HEK293 (cell line): Measurements from ENCODE around the gene CLCN2.

ENCODE experiments used
- TF ChIP-seq, protein P1 (sequence below): fragments of 450-650 bp; formaldehyde crosslinking; IDR thresholded peaks from 2 replicates; pipeline ENCODE4 v1.5.1; 2016; ENCODE audit warnings: missing biosample characterization, missing genetic modification characterization
- TF ChIP-seq, protein P2 (sequence below): fragments of 450-650 bp; formaldehyde crosslinking; IDR thresholded peaks from 2 replicates; pipeline ENCODE4 v1.5.1; 2016; ENCODE audit warnings: missing biosample characterization, missing genetic modification characterization

DNA sequence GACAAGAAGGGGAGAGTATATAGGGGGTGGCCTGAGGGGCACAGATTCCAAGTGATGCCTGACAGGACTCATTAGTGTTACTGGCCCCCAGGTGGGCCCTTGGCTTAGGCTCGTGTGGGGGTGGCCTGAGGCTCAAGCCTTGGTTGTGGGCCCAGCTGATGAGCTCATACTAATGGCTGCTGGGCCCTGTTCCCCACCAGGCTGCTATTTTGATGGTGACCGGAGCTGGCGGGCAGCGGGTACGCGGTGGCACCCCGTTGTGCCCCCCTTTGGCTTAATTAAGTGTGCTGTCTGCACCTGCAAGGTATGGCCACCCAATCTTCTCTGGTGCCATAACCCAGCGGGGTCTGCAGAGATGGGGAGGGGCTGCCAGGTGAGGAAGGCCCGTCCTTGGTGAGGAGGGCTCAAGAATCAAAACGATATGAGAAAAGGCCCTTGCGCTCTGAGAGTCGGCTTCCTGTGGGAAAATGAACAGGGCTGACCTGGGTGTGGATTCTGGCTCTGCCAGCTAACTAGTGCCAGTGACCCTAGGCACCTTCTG, 25.8 kb upstream of the CLCN2 start:
- TF ChIP-seq, protein P1, sequence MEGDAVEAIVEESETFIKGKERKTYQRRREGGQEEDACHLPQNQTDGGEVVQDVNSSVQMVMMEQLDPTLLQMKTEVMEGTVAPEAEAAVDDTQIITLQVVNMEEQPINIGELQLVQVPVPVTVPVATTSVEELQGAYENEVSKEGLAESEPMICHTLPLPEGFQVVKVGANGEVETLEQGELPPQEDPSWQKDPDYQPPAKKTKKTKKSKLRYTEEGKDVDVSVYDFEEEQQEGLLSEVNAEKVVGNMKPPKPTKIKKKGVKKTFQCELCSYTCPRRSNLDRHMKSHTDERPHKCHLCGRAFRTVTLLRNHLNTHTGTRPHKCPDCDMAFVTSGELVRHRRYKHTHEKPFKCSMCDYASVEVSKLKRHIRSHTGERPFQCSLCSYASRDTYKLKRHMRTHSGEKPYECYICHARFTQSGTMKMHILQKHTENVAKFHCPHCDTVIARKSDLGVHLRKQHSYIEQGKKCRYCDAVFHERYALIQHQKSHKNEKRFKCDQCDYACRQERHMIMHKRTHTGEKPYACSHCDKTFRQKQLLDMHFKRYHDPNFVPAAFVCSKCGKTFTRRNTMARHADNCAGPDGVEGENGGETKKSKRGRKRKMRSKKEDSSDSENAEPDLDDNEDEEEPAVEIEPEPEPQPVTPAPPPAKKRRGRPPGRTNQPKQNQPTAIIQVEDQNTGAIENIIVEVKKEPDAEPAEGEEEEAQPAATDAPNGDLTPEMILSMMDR (tag by site-specific recombination): no peak
- TF ChIP-seq, protein P2, sequence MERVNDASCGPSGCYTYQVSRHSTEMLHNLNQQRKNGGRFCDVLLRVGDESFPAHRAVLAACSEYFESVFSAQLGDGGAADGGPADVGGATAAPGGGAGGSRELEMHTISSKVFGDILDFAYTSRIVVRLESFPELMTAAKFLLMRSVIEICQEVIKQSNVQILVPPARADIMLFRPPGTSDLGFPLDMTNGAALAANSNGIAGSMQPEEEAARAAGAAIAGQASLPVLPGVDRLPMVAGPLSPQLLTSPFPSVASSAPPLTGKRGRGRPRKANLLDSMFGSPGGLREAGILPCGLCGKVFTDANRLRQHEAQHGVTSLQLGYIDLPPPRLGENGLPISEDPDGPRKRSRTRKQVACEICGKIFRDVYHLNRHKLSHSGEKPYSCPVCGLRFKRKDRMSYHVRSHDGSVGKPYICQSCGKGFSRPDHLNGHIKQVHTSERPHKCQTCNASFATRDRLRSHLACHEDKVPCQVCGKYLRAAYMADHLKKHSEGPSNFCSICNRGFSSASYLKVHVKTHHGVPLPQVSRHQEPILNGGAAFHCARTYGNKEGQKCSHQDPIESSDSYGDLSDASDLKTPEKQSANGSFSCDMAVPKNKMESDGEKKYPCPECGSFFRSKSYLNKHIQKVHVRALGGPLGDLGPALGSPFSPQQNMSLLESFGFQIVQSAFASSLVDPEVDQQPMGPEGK (tag by site-specific recombination): no peak
